CD4-positive, alpha-beta T cell treated with Interleukin-10 for 1 hour (primary cell): Measurements from ENCODE around the gene PMM2.

Source experiments
- DNase-seq: peaks from one replicate; pipeline ENCODE4 v3.0.0-alpha.2; 2020

The PMM2 gene

DNA sequence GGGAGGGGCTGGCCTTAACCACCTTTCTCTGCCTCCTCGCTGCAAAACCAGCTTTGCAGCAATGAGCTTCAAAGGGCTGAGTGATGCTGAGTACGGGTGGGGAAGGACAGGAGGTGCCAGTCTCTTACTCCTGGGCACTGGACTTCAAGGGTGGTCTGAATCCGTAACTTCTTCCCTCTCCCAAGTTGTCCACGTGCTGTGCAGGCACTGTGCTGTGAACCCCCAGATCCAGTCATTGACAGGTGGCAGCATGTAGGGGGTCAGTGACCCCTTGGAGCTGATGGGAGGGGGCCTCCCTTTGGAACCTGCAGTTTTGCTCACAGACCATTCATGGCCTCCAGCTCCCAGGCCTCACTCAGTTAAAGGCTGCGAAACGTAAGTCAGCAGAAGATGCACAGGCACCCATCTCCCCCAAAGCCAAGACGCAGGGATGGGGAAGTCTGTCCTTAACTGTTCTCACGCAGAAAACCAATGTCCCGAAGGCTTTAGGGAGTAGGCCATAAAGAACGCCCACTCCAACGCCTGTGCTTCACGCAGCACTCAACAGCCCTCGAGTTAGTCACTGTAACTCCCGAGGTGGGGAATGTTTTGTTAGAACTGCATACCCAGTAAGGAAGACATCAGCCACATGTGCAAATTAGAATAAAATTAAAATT is 92.4 kb downstream of the PMM2 start:
- no peak for DNase-seq

DNA sequence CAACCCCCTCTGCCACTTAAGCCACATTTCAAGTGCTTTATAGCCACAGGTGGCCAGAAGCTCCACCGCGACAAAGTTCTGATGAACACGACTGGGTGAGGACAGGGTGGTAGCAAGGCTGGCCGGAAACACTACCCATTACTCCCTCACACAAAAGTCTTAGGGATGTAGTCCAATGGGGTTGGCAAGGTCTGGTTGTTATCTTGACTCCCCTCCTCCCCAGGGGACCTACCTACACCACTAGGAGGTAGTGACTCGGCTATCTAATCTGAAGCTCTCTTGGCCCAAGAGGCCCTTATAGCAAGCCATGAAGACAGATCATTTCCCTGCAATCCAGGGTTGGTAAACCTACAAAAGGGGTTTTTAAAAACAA is 92.9 kb downstream of the PMM2 start:
- DNase-seq = no peak

DNA sequence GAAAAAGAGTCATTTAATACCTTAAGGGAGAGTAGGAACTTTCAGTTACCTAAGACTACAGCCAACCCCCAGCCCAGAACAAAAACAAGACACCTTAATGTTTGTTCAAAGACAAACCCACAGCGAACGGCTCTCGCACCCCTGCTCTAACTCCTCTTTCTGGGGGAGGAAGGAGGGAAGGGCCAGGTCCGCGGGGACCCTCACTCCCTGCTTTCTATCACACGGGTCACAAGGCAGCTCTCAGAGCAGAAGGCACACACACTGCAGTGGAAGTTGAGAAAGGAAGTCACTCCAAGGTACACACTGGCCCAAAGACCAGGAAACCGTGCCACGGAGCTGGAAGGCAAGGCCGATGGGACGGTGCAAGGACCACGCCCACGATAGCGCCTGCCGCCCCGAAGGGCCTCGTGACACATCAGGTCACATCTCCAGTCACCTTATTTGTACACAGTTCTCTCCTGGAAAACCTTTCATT is 94.5 kb downstream of the PMM2 start:
- no peak for DNase-seq

DNA sequence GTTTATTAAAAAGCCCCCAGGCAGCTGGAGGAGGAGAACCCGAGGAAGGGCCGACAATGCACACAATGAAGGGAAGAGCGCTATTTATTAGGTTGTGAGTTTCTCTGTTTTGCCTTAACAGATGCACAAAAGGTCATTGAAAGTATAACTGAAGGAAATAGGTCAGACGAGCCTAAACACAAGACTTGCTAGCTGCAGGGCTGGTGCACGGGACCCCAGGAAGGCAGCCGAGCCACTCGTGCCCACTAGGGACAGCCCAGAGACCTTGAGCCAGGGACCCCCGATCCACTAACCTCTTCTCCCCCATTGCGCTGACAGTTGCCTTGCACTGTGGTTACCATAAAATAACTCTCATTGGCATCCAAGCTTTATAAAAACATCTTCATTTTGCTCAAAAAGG is 95.8 kb downstream of the PMM2 start:
- DNase-seq = no peak

DNA sequence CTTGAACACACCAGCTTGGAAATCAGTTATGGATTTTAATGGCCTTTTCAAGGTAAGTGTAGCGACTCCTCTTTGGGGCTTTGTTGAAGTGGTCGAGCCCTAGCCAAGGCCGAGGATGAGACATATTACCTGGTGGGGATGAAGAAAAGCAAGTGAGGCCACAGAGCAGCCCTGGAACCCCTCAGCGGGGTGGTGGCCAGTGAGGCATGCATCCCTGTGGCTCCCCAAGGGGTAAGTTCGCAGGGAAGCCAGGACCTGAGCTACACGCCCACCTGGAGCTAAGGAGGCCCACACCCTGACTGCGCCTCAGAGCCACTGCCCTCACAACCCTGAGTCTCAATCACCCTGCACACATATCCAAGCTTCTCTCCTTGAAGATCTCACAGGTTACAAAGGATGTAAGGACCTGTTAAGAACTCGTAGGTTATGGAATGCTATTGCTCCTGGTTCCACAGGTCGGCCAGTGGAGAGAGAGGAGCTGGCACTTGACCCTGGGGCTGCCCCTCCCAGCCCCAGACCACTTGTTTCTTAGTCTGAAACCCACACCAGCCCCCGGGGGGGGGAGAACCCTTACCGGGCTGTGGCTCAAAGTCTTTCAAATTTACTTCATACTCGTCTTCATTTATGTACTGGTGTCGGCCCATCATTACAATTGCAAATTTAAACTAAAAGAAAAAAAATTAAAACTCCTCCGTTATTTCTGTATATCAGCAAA is 96.5 kb downstream of the PMM2 start:
- DNase-seq = no peak

DNA sequence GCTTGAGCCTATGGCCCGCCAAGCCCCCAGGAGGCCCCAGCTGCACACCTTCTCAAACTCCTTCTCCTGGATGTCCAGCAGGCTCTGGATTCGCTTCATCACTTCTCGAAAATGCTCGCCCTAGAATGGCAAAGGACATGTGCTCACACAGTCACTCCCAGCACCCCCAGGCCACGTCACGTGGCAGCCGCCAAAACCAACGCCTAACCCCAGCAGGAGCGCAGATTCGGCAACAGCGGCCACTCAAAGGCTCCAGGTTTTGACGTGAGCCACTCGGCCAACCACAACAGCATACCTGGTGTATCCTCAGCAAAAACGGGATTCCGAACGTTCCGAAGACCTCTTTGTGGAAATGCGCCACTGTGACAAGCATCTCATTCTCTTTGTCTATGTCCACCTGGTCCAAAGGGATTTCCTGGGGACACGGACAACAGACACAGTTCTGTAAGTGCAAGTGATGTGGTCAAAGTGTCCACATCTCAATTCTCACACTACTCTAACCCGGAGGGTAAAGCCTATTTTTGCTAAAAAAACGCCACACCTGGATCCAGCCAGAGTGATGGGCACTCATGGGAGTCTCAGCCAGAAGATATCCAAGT is 97.2 kb downstream of the PMM2 start:
- DNase-seq = no peak

DNA sequence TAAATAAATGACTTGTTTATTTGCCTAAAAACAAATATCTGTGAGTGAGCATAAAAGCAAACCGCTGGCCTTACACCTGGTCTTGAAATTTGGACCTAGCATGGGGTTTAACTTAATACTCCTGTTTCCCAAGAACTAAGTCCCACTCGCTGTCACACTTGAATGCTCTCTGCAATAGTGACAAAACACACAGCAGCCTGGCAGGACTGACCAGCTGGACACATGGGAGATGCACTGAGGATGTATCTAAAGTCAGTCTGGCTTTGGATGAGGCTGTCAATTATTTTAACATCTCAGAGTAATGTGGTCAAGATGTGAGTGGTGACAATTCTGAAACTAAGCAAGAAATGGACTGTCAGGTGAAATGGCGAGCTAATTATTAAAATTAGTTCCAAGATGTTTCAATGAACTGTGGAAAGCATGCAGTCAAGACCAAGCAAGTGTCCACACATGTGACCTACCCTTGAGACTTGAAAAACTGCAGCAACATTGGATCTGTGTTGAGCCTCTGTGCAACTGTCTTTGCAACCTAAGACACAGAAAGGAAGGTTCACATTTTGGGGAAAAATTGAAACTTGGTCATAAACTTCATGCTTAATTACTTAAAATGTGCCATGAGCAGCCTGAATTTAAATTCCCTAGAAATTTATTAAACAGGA is 101.2 kb downstream of the PMM2 start:
- no peak for DNase-seq
